A549 (cell line): ENCODE data around the gene AP2A2. TPM values are rescaled to one million over a fixed set of nuclear protein-coding genes. Genes with fewer than 3 reads are reported as not detected.
A peak's percentile ranks its signal among the peaks of the same experiment; 100 is the strongest.

ENCODE experiments used
- ATAC-seq, 2 experiments: fragments of 200-7000 bp in 1 of 2; fragments of >200 bp in 1 of 2; cut with Nextera tagmentation in 1 of 2; cut with Tn5 transposase in 1 of 2; 3 replicates each; pipeline versions ENCODE4 v1.8.0 to v1.9.1; 2018 to 2020; ENCODE audit warnings: mild to moderate bottlenecking in 1 of 2, moderate library complexity in 1 of 2
- CTCF ChIA-PET: fragments of 300-600 bp; sonication (Branson Sonifier 250); formaldehyde crosslinking; extraction: SDS; loops from one replicate; lab custom pipeline; 2021; ENCODE audit warnings: antibody characterized with exemption, inconsistent platforms; lab: Yijun Ruan, JAX
- POLR2A ChIA-PET: fragments of 350-600 bp; formaldehyde crosslinking; extraction: SDS; loops from one replicate; lab custom pipeline; 2021; ENCODE audit warnings: antibody characterized with exemption, inconsistent platforms; lab: Yijun Ruan, JAX
- DNase-seq, 2 experiments: peaks; one replicate each; pipeline versions ENCODE4 v3.0.0 to v3.0.0-alpha.2; 2011 to 2016; ENCODE audit warnings: low read depth in 1 of 2, low spot score in 1 of 2
- FAIRE-seq: peaks from 2 replicates; lab custom pipeline; 2011; peaks lifted over from hg19 to GRCh38; lab: Jason Lieb, UNC
- H3K27ac ChIP-seq, 2 experiments: fragments of >200 bp; sonication (Bioruptor Twin); formaldehyde crosslinking; 3 replicates each; pipeline ENCODE4 v1.5.1; 2016 to 2017
- H3K4me1 ChIP-seq: fragments of >200 bp; sonication (Bioruptor Twin); formaldehyde crosslinking; 3 replicates; pipeline ENCODE4 v1.6.1; 2016
- H3K4me2 ChIP-seq: fragments of >200 bp; sonication (Bioruptor Twin); formaldehyde crosslinking; 3 replicates; pipeline ENCODE4 v1.6.1; 2016
- H3K4me3 ChIP-seq: fragments of >200 bp; sonication (Bioruptor Twin); formaldehyde crosslinking; 3 replicates; pipeline ENCODE4 v1.5.1; 2016
- H3K9me3 ChIP-seq: fragments of >200 bp; sonication (Bioruptor Twin); formaldehyde crosslinking; 3 replicates; pipeline ENCODE4 v1.6.1; 2016
- CBX2 ChIP-seq: fragments of 200-600 bp; sonication (generic); IDR thresholded peaks from 2 replicates; pipeline ENCODE4 v1.6.1; 2016; ENCODE audit warnings: low read depth, mild to moderate bottlenecking, borderline replicate concordance
- CBX8 ChIP-seq: fragments of 200-600 bp; sonication (generic); IDR thresholded peaks from 2 replicates; pipeline ENCODE4 v1.6.1; 2016
- CHD4 ChIP-seq: fragments of 200-600 bp; sonication (generic); IDR thresholded peaks from 2 replicates; pipeline ENCODE4 v1.6.1; 2016; ENCODE audit warnings: antibody characterized with exemption, mild to moderate bottlenecking, borderline replicate concordance
- E2F6 ChIP-seq: IDR thresholded peaks from 2 replicates; pipeline ENCODE4 v1.6.1; 2012; ENCODE audit warnings: low read depth, borderline replicate concordance
- EHMT2 ChIP-seq: fragments of 200-600 bp; sonication (generic); IDR thresholded peaks from 2 replicates; pipeline ENCODE4 v1.6.1; 2016; ENCODE audit warnings: antibody characterized with exemption, low read depth, mild to moderate bottlenecking, moderate library complexity
- ELK1 ChIP-seq: fragments of 150-350 bp; IDR thresholded peaks from 2 replicates; pipeline ENCODE4 v1.6.1; 2014; ENCODE audit warnings: low read depth, mild to moderate bottlenecking, low read length
- EP300 ChIP-seq, 2 experiments: fragments of >200 bp; sonication (Bioruptor Twin); formaldehyde crosslinking; IDR thresholded peaks; 2 replicates in 1 of 2; 3 replicates in 1 of 2; pipeline ENCODE4 v1.6.1; 2016 to 2017
- FOSB ChIP-seq: fragments of 250-450 bp; sonication (Bioruptor Pico); IDR thresholded peaks from 2 replicates; pipeline ENCODE4 v1.5.0; 2020; ENCODE audit warnings: mild to moderate bottlenecking, moderate library complexity
- FOXS1 ChIP-seq: fragments of 250-450 bp; sonication (Bioruptor Pico); IDR thresholded peaks from 2 replicates; pipeline ENCODE4 v1.5.0; 2020; ENCODE audit warnings: mild to moderate bottlenecking, moderate library complexity
- GATA3 ChIP-seq: IDR thresholded peaks from 2 replicates; pipeline ENCODE4 v1.6.1; 2012; ENCODE audit warnings: borderline replicate concordance
- HEYL ChIP-seq: fragments of 250-450 bp; sonication (Bioruptor Pico); IDR thresholded peaks from 2 replicates; pipeline ENCODE4 v1.8.0; 2021; ENCODE audit warnings: mild to moderate bottlenecking, moderate library complexity
- HOXB13 ChIP-seq: fragments of 250-450 bp; sonication (Bioruptor Pico); IDR thresholded peaks from 2 replicates; pipeline ENCODE4 v1.5.0; 2020; ENCODE audit warnings: low read depth, mild to moderate bottlenecking, moderate library complexity
- JUN ChIP-seq, 2 experiments: fragments of >200 bp; sonication (Bioruptor Twin); formaldehyde crosslinking; IDR thresholded peaks; 2 replicates in 1 of 2; 3 replicates in 1 of 2; pipeline ENCODE4 v1.6.1; 2016 to 2017
- KDM5A ChIP-seq: fragments of 200-600 bp; sonication (generic); IDR thresholded peaks from 2 replicates; pipeline ENCODE4 v1.6.1; 2016; ENCODE audit warnings: antibody characterized with exemption, mild to moderate bottlenecking
- MAFK ChIP-seq: fragments of 450-650 bp; IDR thresholded peaks from 2 replicates; pipeline ENCODE4 v1.6.1; 2014; ENCODE audit not compliant: partially characterized antibody
- NPAS2 ChIP-seq: fragments of 250-450 bp; sonication (Bioruptor Pico); IDR thresholded peaks from 2 replicates; pipeline ENCODE4 v1.8.0; 2022; ENCODE audit warnings: mild to moderate bottlenecking, moderate library complexity, borderline replicate concordance
- POLR2A ChIP-seq: IDR thresholded peaks from 2 replicates; pipeline ENCODE4 v1.6.1; 2012; ENCODE audit warnings: mild to moderate bottlenecking, low read length
- RARB ChIP-seq: fragments of 250-450 bp; sonication (Bioruptor Pico); IDR thresholded peaks from 2 replicates; pipeline ENCODE4 v1.8.0; 2021; ENCODE audit warnings: mild to moderate bottlenecking, moderate library complexity
- REST ChIP-seq: fragments of 200-600 bp; sonication (generic); IDR thresholded peaks from 2 replicates; pipeline ENCODE4 v1.6.1; 2016; ENCODE audit warnings: antibody characterized with exemption, mild to moderate bottlenecking, moderate library complexity
- TFCP2L1 ChIP-seq: fragments of 250-450 bp; sonication (Bioruptor Pico); IDR thresholded peaks from 2 replicates; pipeline ENCODE4 v1.5.0; 2021; ENCODE audit warnings: mild to moderate bottlenecking
- TP53 ChIP-seq: fragments of 250-450 bp; sonication (Bioruptor Pico); IDR thresholded peaks from 2 replicates; pipeline ENCODE4 v1.5.0; 2021; ENCODE audit warnings: mild to moderate bottlenecking, moderate library complexity
- USF2 ChIP-seq: fragments of 450-650 bp; IDR thresholded peaks from 2 replicates; pipeline ENCODE4 v1.6.1; 2014; ENCODE audit warnings: antibody characterized with exemption
- ZSCAN20 ChIP-seq: fragments of 250-450 bp; sonication (Bioruptor Pico); IDR thresholded peaks from 2 replicates; pipeline ENCODE4 v1.8.0; 2022; ENCODE audit warnings: mild to moderate bottlenecking, moderate library complexity
- WGBS: methylation state at CpG from one replicate; pipeline ENCODE4 v1.1.6; 2017; ENCODE audit errors: missing lambda C conversion rate; 5-methylcytosine and 5-hydroxymethylcytosine counted together
- polyA plus RNA-seq, 4 experiments: library from polyadenylated mRNA; depleted of rRNA in 3 of 4; stranded (reverse); fragments of >200 nt; fragmentation: RNase III in 1 of 4; extraction: RNeasy Plus Mini Kit Qiagen cat#74134 plus additional on column Dnase treatment in 1 of 4; gene quantifications; 2 replicates in 3 of 4; 3 replicates in 1 of 4; pipeline ENCODE4 v1.2.3, GENCODE V29; 2011 to 2017
- TF ChIP-seq, protein P1 (sequence below): IDR thresholded peaks from 2 replicates; pipeline ENCODE4 v1.6.1; 2012

Gene AP2A2
- polyA plus RNA-seq, 2 of the 4 experiments (the other 2 are of a cell fraction): 39.4 to 60.4 TPM

DNA sequence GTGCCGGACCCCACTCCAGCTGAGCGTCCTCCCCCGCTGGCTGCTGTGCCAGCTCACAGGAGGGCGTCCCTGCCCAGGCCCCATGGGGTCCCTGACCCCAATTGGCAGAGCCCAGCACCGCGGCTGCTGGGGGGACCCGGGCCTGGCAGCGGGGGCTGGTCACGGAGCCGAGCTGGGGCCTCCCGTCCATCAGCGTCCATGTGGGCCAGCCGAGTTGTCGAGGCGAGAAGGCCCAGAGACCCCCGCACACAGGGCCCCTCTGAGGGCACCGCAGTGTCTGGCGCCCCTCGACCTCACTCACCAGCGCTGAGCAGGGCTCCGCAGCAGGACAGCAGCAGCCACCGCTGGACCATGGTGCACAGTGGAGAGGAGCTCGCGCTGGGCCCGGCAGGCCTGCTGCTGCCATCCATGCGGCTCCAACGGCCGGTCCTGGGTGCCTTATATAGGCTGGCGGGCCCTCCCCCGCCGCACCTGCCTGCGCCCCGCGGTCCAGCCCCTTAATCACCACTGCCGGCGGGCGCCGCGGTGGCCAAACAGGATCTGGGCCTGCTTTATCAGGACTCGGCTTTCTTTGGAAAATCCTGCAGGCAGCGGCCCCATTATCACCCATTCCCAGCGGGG, 110.7 kb downstream of the AP2A2 start, which contains the start of gene MUC6:
Gene MUC6, minus strand, starts transcription at position 416 of the 621 bp plus-strand sequence. Its CDS starts 63 bp downstream, at position 353.
- no peak within 1 kb of the TSS for H3K4me2 ChIP-seq
- H3K9me3 ChIP-seq: no peaks in the 10 kb centered on the region
- ChIA-PET POLR2A (no interaction called here), CTCF (interaction anchor here (4.0 kb wide), 1 partner anchor 14 kb away, joined by 30 read pairs; no protein-coding TSS in a partner anchor)
- no peak within 1 kb of the TSS for H3K27ac ChIP-seq
- DNase-seq (no peak), ATAC-seq (peak in 1 of 2 experiments; percentile 31; a peak in 3 of 6 replicates), FAIRE-seq (no peak)
- TF ChIP-seq CBX2: no peak
- no peak for TF ChIP-seq RARB (CRISPR knock-in tag)
- TF ChIP-seq HEYL (CRISPR knock-in tag): no peak
- no peak for TF ChIP-seq GATA3
- TF ChIP-seq, protein P1, sequence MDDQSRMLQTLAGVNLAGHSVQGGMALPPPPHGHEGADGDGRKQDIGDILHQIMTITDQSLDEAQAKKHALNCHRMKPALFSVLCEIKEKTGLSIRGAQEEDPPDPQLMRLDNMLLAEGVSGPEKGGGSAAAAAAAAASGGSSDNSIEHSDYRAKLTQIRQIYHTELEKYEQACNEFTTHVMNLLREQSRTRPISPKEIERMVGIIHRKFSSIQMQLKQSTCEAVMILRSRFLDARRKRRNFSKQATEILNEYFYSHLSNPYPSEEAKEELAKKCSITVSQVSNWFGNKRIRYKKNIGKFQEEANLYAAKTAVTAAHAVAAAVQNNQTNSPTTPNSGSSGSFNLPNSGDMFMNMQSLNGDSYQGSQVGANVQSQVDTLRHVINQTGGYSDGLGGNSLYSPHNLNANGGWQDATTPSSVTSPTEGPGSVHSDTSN: no peak
- TF ChIP-seq CHD4: no peak
- no peak for TF ChIP-seq JUN (IDR thresholded peaks at IDR 0.05)
- TF ChIP-seq KDM5A: no peak
- TF ChIP-seq EP300 (IDR thresholded peaks at IDR 0.05): no peak
- TF ChIP-seq CBX8: no peak
- TF ChIP-seq REST: no peak
- no peak for TF ChIP-seq ELK1
- TF ChIP-seq TP53 (CRISPR knock-in tag): no peak
- TF ChIP-seq FOSB (CRISPR knock-in tag): no peak
- TF ChIP-seq ZSCAN20: no peak
- no peak for TF ChIP-seq TFCP2L1 (CRISPR knock-in tag)
- H3K4me3 ChIP-seq: no peak within 1 kb of the TSS
- H3K4me1 ChIP-seq: peaks cover 2% of the 10 kb centered on the region
- WGBS: 65% methylated on average over 31 of the region's 42 CpGs

DNA sequence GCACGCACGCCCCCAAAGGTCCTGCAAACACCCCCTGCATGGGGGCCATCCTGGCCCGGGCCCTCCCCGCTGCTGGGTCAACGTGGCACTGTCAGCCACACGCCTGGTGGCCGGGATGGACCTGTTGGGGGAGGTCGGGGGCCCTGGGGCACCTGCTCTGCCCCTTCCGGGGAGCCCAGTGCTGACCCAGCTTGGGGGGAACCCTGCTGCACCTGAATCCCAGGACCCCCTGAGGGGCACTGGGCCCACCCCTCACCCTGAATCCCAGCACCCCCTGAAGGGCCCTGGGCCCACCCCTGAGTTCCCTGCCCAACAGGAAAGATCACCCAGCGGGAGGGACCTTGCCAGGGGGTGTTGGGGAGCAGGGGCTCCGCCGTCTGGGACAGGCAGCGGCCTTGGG, 111.3 kb downstream of the AP2A2 start:
- no peak for FAIRE-seq
- no peaks in the 10 kb centered on the region for H3K9me3 ChIP-seq
- WGBS: 65% methylated on average over 7 of the region's 13 CpGs
- H3K4me1 ChIP-seq: peaks cover 7% of the 10 kb centered on the region
- no peak overlapping the region for H3K4me2 ChIP-seq
- POLR2A ChIA-PET: no interaction called here
- no peak for DNase-seq
- TF ChIP-seq HOXB13 (CRISPR knock-in tag): no peak
- TF ChIP-seq FOXS1: no peak
- TF ChIP-seq EHMT2: no peak
- TF ChIP-seq E2F6: no peak
- TF ChIP-seq MAFK: no peak
- no peak for TF ChIP-seq NPAS2 (CRISPR knock-in tag)
- no peak for TF ChIP-seq USF2
- no peak for TF ChIP-seq POLR2A
- TF ChIP-seq, all 56 proteins: peak for 0
- CTCF ChIA-PET: interaction anchor here (4.0 kb wide), 1 partner anchor 14 kb away, joined by 30 read pairs; no protein-coding TSS in a partner anchor
- no peak overlapping the region for H3K4me3 ChIP-seq
- no peak overlapping the region for H3K27ac ChIP-seq
- ATAC-seq: no peak
